GM18868 (cell line): ENCODE results near the gene FAM98B.

Experiments used
- ATAC-seq: cut with Tn5 transposase; IDR thresholded peaks from one replicate; pipeline ENCODE4 v1.9.1; 2021; ENCODE audit warnings: mild to moderate bottlenecking, moderate library complexity; ENCODE audit not compliant: unreplicated experiment

FAM98B gene

DNA sequence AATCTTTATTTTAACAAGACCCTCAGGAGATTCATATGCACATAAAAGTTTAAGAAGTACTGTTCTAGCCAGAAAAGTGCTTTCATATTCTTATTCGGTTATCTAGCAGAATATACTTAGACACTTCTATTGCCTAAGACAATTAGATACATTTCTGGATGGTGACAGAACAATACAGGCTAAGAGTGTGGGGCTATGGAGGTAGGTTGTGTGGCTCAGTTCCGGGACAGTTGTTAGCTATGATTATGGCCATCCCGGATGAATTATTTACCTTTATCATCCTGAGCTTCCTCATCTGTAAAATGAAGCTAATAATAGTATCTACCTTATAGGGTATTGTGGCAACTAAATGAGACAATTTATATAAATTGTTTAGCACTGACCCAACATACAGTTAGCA is 6.6 kb downstream of the FAM98B start:
- peak; percentile 4 for ATAC-seq

- peak; percentile 95 for ATAC-seq
These were observed 7.3 kb downstream of the FAM98B start for GRCh38 chr15:38461066-38461833.

GRCh38 chr15:38463893-38464292 is 10.0 kb downstream of the FAM98B start:
- no peak for ATAC-seq

GRCh38 chr15:38464675-38465074 is 10.7 kb downstream of the FAM98B start:
- no peak for ATAC-seq

GRCh38 chr15:38470816-38471215 is 16.9 kb downstream of the FAM98B start:
- no peak for ATAC-seq

- ATAC-seq: no peak
These were observed 18.0 kb downstream of the FAM98B start for GRCh38 chr15:38471974-38472373.

- ATAC-seq: peak; percentile 100
These were observed 20.3 kb downstream of the FAM98B start for GRCh38 chr15:38474155-38474757.

- no peak for ATAC-seq
These were observed 21.4 kb downstream of the FAM98B start for GRCh38 chr15:38475361-38475760.

DNA sequence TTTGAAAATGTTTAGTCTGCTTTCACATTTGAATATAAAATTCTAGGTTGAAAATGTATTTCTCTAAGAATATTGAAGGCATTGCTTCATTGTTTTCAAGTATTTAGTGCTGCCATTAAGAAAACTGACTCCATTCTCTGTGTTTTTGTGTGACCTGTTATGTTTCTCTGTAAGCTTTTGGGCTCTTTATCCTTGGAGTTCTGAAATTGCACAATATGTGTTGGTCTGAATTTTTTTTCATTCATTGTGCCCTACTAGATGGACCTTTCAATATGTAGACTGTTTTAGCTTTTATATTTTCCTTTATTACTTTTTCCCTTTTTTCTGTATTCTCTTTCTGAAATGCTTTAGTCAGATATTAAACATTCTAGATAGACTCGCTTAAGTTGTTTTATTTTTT is 22.2 kb downstream of the FAM98B start:
- no peak for ATAC-seq

- ATAC-seq: no peak
These were observed 23.7 kb downstream of the FAM98B start for GRCh38 chr15:38477637-38478036.

DNA sequence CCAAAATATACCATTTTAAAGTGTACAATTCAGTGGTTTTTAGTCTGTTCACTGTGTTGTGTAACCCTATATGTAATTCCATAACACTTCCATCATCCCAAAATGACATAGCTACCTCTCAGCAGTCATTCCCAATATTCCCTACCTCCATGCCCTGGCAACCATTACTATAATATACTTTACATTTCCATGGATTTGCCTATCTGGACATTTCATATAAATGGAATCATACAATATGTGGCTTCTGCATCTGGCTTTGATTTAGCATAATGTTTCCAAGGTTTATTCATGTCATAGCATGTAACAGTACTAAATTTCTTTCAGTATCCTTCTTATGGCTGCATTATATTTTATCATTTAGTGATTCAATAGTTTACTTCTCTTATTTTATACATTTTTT is 25.3 kb downstream of the FAM98B start:
- no peak for ATAC-seq

DNA sequence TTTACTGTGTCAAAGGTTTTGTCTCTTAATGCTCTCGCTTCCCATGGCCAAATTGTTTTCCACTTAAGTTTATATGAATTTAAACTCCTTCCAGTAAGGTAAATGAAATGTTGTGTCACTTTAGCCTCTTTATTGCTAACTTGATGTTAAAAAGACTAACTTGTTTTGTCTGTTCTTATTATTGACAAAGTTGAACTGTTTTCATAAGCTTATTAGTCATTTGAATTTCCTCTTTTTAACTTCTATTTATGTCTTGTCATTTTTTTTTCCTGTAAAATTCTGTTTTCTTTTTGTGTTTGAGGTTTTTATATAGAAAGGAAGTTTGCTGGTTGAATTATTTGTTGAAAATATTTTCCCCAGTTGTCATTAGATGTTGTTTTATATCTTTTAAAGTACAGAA is 25.8 kb downstream of the FAM98B start:
- no peak for ATAC-seq

GRCh38 chr15:38481113-38481512 is 27.2 kb downstream of the FAM98B start:
- no peak for ATAC-seq

- no peak for ATAC-seq
These were observed 27.8 kb downstream of the FAM98B start for GRCh38 chr15:38481761-38482160.

DNA sequence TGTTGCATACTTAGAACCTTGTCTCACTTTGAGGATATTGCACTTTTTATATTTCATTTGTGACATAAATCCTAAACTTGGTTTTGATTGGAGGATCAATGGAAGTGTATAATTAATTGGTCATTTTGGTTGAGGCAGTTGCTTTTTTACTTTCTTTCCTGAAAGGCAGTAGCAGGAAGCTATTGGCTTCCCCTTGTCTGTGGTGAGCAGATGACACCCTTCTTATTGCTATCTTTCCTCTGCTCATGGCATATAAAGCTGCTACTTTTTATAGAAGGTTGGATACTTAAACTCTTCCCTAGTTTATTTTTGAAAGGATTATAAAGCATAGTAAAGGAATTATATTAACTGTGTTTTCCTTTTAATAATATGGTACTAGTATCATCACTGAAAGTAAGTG is 28.6 kb downstream of the FAM98B start:
- no peak for ATAC-seq

DNA sequence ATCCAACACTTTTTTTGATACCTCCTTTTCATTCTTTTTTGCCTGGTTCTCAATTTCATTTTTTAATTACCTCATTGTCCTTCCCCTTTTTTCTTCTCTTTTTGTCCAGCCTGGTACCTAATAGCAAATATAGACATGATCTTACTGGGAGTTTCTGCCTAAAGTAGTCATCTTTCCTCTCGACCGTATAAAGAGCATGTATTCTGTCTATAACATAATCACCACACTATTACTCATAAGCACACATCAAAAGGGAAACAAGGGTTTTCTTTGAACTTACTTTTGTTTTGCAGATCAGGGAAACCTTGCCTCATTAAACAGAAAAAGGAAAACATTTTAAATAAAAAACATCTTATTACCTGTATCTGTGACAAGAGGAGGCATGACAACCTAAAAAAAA is 33.0 kb downstream of the FAM98B start:
- ATAC-seq: no peak

DNA sequence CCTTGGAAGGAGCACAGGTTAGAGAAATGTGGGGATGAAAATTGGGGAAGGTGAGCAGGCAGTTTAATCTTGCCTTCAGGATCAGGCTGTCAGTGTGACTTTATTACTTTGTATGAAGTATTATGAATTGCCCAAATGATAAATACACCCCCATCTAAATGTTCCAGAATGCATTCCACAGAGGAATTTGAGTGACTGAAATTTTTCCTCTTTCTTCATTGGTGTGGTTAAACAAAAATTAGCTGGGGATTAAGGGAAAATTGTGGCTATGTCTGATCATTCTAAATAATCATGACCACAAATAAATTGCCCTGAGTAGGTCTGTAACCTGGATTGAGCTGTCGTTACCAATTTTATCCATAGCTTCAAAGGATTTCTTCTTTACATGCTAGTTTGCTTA is 33.5 kb downstream of the FAM98B start:
- no peak for ATAC-seq

- ATAC-seq: no peak
These were observed 36.5 kb downstream of the FAM98B start for GRCh38 chr15:38490242-38490922.

- ATAC-seq: no peak
These were observed 42.2 kb downstream of the FAM98B start for GRCh38 chr15:38496151-38496550.

DNA sequence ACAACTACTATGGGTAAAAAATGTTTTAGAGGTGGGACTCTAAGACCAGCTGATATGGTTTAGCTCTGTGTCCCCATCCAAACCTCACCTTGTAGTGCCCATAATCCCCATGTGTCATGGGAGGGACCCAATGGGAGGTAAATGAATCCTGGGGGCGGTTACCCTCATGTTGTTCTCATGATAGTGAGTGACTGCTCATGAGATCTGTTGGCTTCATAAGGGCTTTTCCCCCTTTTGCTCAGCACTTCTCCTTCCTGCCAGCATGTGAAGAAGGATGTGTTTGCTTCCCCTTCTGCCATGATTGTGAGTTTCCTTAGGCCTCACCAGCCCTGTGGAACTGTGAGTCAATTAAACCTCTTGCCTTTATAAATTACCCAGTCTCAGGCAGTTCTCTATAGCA is 45.7 kb downstream of the FAM98B start:
- no peak for ATAC-seq

DNA sequence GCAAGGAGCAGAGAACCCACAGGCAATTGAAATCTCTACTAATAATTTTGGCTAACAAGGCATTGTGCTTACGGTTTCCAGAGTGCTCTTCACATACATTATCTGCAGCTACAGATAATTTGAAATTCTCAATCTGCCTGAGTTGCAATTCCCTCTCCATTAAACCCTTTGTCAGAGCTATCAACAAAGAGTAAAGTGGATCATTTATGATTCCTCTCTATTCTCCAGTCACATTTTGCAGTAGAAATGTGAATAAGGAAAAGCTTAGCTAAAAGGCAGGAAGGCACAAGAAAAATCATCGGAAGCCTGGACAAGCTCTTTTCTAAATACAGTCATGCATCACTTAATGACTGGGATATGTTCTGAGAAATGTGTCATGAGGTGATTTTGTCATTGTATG is 49.6 kb downstream of the FAM98B start:
- ATAC-seq: no peak
